ENCODE data around the gene SCRN1.
A peak's percentile ranks its signal among the peaks of the same experiment; 100 is the strongest.

SCRN1 gene, protein sequence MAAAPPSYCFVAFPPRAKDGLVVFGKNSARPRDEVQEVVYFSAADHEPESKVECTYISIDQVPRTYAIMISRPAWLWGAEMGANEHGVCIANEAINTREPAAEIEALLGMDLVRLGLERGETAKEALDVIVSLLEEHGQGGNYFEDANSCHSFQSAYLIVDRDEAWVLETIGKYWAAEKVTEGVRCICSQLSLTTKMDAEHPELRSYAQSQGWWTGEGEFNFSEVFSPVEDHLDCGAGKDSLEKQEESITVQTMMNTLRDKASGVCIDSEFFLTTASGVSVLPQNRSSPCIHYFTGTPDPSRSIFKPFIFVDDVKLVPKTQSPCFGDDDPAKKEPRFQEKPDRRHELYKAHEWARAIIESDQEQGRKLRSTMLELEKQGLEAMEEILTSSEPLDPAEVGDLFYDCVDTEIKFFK

DNA sequence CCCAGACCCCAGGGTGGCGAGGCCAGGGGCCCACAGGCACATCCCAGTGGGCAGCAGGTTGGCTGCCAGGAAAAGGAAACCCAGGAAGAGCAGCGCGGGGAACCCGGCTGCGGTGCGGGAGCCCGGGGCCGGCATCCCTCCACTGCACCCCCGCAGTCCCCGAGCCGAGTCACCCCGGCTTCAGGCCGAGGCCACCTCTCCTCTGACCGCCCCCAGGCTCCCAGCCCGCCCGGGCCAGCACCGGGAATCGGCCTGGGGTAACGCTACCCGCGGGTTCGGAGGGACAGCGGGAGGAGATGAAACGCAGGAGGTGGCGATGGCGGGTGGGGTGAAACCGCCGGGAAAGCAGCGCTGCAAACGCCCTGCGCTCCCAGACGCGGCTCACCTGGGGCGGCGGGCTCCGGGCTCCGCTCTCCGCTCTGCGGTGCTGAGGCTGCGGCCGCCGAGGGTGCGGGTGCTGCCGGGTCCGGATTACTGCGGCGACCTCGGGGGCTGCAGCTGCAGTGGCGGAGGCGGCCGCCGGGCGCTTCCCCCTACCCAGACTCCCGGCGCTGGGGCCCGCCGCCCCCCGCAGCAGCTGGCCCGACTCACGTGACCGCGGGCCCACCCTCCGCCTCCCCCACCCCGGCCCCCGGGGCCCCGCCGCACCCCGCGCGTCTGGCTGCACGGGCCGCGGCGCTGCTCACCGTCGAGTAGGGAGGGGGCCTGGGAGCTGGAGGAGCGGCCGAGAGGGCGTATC is at the start of gene SCRN1:
Gene SCRN1 (minus strand): TSS at position 545 of the 739 bp plus-strand sequence. CDS start 20,734 bp downstream, outside the sequence.
- peak; percentile 51 for DNase-seq

DNA sequence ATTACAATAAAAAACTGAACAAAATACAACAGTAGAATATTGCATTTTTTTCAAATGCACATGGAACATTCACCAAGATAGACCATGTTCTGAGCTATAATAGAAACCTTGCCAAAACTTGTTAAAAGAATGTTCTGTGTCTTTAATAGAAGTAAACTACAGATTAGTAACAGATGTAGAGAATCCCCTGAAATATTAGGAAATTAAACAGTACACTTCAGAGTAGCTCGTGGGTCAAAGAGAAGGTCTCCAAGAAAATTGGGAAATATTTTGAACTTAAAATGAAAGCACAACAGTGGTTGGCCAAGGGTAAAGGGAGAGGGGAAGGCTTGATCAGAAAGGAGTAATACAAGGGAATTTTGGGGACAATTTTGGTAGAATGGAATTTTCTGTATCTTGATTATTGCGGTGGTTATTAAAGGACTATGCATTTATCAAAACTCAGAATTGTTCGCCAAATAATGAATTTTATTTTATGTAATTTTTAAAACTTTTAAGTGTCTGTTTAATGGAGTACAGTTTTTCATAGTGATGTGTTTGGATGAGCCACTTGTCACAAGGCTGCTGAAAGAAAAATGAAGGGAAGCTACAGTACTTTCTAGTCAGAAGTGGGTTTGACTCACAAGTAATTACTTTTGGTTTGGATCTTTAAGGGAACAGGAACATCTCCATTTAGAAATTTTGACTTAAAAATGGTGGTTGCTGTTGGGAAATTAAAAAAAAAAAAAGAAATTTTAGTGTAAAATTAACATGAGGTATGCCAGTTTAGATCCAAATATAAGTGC is 48.8 kb upstream of the SCRN1 start:
- DNase-seq: no peak

DNA sequence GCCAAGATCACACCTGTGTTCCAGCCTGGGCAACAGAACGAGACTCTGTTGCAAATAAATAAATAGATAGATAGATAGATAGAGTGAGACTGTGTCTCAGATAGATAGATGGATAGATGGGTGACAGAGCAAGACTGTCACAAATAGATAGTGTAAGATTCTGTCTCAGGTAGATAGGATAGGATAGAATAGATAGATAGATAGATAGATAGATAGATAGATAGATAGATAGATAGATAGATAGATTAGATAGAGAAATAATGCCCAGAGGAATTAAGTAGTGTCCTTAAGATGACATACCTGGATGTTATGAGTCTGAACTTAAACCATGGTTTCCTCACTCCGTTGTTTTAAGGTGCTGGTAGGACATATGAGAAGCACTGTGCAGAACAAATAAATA is 46.6 kb upstream of the SCRN1 start:
- no peak for DNase-seq

DNA sequence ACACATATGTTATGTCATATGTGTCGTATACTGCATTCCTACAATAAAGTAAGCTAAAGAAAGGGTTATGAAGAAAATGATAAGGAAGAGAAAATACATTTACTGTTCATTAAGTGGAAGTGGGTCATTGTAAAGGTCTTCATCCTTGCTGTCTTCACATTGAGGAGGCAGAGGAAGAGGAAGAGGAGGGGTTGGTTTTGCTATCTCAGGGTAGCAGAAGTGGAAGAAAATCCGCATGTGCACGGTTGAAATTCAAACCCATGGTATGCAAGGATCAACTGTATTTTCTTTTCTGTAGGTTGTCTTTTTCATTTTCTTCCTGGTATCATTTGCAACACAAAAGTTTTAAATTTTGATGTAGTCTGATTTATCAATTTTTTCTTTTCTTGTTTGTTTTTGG is 44.9 kb upstream of the SCRN1 start:
- no peak for DNase-seq

DNA sequence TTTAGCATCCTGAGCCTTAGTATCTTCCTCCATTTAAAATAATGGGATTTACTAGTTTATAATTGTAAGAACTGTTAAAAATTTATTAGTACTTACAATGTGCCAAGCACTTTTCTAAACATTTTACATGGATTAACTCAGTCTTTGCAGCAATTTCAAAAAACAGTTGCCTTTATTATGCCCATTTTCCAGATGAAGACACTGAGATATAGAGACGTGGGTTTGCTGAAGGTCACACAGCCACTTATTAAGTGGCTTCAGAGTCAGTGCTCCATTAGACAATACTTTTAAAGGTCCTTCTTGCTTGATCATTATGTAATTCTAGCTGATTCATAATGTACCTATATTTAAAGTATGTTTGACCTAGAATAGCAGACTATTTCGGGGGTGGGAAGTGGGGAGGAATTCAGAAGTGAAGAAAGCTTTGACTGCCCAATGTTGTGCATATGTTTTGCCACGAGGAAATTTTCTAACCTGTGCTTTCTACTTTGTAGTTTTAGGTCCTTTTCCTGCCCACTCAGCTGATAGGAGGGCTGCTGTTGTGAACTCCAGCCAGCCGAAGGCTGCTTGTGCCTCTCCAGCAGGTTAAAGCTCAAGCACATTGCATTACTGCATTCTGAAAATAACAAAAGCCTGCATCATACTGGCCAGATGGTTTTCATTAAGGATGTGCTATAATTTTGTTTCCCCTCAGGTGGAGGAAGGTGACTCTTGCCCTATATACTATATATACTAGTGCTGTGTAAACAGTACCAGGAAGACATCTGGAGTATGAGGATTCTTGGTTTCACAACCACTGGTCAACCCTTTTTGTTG is 42.9 kb upstream of the SCRN1 start:
- DNase-seq: no peak

DNA sequence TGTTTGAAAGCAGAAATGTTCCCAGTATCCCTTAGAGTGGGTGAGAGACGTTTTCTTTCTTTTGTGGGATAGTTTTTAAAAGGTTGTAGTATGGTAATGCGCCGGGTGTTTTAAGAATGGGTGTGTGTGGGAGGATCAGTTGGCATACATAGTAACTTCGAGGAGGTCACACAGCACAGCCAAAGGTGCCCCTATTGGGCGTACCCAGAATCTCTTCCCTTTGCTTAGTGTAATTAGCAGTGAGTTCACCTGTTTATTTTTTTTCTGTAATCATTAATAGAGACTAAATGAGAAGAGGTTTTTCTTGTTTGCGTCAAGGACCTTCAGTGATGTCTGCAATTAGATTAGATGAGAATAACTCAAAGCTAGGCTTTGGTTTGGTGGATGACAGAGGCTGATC is 40.1 kb upstream of the SCRN1 start:
- DNase-seq: no peak

DNA sequence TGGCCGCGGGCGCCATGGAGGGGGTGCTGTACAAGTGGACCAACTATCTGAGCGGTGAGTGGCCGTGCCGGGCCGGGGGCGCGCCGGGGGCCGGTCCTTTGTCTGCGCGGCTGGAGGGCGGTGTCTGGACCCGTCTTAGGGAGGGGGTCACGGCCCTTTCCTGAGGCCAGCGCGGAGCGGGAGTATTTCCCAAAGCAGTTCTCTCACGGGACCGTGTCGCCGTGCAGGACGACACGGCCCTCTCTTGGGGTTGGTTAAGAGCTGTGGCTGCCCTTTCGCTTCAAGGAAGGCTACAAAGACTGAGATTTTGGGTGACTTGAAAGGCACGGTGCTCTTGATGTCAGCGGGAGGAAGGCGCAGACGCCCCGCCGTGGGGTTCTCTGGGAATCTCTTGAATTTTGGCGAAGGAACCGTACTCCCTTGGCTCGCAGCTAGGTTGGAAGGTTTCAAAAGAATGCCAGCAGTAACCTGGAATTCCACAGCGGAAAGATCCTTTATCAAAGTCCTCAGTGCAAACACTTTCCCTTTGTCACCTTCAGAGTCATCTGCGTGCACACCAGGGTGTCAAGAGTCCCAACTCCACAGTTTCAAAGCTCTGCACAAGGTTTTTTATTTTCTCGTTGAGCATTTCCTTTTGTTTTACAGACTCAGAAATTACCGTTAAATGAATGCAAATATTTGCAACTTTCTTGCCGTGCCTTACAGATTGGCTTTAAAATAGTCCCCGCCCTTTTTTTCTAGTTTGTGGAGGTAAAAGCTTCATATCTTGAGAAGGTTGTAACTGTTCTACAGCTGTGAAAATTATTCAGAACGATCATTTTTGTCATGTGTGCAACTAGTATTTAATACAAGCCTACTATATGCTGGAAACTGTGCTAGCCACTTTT is 39.4 kb upstream of the SCRN1 start:
- DNase-seq: no peak

DNA sequence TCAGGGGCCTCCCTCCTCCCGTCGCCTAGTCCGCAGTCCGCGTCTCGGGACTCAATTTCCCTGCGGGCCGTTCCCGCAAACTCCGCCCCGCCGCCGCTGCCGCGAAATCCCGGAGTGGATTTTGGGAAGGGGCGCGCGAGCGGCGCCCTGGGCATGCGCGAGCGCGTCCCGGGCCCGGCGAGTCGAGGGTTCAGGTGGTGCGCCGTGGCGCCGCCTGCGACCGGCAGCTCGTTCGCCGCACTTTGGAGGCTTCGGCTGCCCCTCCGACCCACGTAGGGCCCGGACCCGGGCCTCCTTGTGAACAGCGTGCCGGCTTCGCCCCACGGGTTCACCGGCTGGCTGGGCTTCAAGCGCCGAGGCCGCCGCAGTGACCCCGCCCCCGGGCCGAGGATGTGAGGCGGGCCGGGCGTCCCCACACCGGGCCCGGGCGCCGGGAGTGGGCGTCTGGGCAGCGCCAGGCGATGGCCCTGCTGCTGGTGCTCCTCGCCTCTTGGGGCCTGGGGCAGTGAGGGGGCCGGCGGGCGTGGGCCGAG is 38.7 kb upstream of the SCRN1 start, which contains the start of gene PLEKHA8:
Gene PLEKHA8 (plus strand): TSS at position 197 of the 533 bp plus-strand sequence. CDS start 351 bp downstream, outside the sequence.
- DNase-seq: peak; percentile 97

DNA sequence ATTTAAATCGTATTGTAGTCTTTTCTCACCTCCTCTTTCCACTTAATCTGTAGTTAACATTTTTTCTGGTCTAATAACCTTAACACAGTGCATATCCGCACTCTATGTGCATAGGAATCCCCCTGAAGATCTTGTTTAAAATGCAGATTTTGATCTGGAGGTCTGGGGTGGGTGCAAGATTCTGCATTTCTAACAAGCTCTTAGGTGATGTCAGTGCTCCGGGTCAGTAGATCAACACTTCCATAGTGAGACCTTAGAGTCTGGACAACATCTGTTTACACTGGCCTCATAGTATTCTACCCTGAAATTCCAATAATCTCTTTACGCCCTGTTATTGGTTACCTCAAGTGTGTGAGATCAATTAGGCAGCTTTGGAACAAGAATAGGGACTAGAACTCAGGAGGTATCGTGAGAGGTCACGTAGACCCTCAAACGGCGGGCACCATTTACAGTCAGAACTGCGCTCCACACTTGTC is 38.2 kb upstream of the SCRN1 start:
- DNase-seq: no peak

DNA sequence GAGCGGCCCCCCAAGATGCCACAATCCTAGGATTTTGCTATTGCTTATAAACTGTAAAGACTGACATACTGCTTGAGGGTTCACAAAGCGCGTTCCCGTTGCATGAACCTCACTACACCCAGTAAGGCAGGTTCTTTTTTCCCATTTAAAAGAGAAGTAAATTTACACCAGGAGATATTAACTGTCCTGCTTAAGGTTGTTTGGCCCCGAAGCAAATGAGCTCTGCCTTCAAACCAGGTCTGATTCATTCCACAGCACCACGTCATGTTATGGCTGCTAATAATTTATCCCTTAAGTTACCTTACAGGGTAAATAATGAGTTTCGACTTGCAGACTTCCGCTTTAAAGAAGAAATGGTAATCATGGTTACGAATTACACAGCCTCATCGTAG is 37.5 kb upstream of the SCRN1 start:
- no peak for DNase-seq

DNA sequence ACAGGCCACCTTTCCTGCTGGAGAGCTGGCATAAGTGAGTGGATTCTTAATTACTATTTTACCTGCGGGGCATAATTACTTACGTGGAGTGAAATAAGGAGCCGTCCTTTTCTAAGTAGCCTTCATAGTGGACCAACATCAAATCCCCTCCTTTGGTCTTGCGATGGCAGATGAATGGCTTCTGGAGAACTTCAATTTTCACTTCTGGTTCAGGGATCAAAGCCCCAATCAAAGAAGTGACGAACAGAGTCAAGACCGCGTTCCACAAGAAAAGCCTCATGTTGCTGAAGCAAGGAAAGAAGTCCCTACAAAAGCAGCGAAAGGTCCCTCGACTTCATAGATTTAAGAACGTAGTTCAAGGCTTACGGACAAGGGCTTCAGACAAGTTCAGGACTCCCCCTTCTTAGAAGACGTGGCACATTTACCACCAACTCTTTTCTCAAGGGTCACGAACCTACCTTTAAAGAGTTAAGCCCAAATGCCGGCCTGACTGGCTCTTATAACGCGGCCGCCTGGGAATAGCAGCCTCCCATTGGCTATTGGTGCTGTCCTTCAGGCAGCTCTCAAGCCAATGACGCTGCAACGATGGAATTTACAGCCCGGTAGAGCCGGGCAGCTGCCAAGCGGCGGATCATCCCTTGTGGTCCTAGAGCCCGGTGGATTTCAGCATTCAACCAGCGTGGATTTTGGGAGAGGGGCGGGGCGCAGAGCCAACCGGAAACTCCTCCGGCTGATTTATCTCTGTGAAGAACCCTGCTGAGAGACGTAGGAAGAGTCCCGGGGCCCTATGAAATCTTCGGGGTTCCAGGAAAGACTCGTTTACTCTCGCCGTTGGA is 36.8 kb upstream of the SCRN1 start, which contains the start of gene FKBP14:
Gene FKBP14 (minus strand): TSS at position 474 of the 836 bp plus-strand sequence. CDS start 194 bp downstream, at position 280.
- DNase-seq: peak; percentile 83

DNA sequence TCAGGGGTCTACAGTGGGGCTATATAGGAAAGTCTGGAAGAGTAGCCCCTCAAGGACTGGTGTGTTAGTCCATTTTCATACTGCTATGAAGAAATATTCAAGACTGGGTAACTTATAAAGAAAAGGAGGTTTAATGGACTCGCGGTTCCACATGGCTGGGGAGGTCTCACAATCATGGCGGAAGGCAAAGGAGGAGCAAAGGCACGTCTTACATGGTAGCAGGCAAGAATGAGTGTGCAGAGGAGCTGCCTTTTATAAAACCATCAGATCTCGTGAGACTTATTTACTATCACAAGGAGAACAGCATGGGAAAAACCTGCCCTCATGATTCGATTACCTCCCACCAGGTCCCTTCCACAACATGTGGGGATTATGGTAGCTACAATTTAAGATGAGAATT is 33.9 kb upstream of the SCRN1 start:
- DNase-seq: no peak

DNA sequence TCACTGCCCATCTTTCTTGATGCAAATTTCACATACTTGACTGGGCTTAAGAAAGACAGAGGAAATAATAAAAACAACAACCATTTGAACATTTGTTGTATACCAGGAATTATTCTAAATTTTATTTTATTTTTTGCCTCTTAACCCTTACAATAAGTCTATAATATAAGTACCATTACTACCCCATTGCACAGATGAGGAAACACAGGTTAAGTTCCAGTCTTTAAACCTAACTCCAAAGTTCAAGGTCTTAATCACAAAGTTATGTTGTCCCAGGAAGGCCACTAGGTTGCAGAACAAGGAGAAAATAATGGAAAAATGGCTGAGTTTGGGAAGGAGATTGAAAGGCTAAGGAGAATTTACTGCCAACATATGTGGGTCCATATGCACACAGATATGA is 33.4 kb upstream of the SCRN1 start:
- no peak for DNase-seq

DNA sequence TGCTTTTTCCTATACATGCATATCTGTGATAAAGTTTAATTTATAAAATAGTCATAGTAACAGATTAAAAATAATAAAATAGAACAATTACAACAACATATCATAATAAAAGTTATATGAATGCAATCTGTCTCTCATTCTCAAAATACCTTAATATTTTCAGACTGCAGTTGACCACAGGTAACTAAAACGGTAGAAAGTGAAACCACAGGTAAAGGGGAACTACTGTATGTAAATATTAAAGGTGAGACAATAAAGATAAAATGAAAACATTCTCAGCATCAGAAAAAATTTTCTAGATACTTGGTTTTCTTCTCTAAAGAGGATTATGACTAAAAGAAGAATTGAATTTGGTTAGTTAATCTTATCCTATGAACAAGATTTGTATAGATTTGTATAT is 30.9 kb upstream of the SCRN1 start:
- no peak for DNase-seq

DNA sequence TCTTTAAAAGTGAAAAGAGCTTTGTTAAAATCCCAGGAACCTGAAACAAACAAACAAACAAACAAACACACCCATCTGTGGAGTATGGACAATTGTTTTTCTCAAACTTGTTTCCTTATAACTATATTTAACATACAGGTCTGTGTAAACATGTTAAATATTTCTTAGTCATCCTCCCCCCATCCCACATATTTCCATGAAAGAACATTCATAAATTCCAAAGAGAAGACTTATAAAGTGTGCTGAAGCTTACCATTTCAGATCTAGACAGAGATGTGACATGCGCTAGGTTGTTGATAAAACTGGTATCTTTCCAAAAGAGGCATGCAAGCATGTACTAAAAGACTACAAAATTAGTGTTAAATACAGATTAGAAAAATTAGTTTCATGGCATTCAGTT is 30.4 kb upstream of the SCRN1 start:
- no peak for DNase-seq

DNA sequence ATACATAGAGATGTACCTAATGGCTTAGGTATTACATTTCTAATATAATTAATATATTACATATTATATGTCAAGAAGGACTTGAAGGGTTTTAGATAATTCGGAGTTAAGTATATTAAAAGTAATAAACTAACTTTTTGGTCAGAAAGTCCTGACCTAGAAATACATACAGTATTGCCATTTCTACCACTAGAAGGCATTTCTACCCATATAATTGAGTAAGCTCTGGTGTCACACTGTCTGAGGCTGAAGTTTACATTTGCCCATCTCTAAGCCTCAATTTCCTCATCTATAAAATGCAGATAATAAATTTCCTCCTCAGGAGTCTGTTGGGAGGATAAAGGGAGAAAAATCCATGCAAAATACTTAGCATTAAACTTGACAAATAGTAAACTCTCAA is 29.8 kb upstream of the SCRN1 start:
- DNase-seq: no peak

DNA sequence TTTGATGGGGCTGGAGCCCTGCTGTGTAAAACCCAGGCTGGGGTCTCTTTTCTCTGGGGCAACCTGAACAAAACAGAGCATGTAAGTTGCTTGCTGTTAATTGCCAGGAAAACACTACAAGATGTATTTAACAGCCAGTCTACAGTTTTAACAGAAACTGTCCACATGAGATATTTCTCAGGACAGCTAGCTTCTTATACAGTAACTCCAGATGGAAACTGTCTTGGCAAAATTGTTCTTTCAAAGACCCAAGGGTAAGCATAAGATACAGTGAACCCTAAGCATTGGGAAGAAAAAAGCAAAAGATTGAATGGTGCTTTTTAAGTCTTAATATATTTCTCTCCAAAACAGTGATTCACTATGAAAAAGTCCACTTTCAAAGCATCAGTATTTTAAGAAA is 28.9 kb upstream of the SCRN1 start:
- no peak for DNase-seq

DNA sequence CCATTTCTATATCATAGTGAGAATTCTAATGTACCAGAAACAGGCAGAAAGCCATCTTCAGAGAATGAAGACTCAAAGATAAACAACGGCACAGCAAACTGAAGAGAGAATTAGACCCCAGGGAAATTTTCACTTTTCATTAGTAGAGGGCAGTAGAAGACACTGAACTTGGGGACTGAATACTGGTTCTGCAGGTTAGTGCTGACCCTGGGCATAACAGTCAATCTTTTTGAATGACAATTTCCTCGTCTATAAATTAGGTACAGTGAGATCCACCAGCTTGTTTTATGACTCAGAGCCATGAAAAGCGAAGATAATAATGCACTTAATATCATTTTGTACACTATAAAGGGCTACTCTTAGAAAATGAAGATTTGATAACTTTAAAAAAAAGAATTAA is 23.2 kb upstream of the SCRN1 start:
- DNase-seq: no peak

DNA sequence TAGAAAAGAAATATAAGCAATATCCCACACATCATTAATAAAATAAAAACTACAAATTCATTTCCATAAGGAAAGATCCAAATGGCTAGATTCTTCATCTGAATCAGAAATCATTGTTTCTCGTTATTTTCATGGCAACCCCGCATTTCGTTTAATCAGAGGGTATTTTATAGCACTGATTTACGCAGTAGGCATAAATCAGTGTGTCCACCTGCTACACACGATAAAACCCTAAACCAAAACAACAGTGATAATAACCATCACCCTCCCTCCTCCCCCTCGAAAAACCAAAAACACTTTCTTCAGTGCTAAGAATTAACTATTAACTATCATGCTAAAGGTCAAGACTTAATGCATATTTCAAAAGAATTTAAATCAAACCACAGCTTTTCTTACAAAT is 20.4 kb upstream of the SCRN1 start:
- no peak for DNase-seq

DNA sequence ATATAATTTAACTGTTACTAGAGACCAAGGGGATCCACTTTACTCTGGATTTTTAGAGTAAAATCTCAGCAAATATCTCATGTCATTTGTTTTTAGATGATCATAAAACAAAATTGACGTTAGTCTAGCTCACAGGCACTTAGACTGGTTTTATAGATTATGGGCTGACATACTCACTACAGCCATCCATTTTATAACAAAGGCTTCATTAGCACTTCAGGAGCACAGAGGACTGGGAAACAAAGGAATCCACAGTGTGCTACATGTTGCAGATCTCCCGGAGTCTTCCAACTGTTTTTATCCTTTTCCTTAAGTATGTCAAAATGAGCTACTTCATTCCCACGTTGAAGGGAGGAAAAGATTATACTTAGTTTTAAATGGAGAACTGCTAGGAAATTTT is 15.9 kb upstream of the SCRN1 start:
- no peak for DNase-seq

Measured in activated T-cell treated with anti-CD3 and anti-CD28 coated beads, Interleukin-2, amount 50 U/mL, for 1 hour (primary cell).